D341Med (cell line): ENCODE results near the gene SNHG17.

Experiments used
- DNase-seq: peaks from one replicate; pipeline ENCODE4 v3.0.0; 2012; ENCODE audit warnings: low spot score

SNHG17 gene

DNA sequence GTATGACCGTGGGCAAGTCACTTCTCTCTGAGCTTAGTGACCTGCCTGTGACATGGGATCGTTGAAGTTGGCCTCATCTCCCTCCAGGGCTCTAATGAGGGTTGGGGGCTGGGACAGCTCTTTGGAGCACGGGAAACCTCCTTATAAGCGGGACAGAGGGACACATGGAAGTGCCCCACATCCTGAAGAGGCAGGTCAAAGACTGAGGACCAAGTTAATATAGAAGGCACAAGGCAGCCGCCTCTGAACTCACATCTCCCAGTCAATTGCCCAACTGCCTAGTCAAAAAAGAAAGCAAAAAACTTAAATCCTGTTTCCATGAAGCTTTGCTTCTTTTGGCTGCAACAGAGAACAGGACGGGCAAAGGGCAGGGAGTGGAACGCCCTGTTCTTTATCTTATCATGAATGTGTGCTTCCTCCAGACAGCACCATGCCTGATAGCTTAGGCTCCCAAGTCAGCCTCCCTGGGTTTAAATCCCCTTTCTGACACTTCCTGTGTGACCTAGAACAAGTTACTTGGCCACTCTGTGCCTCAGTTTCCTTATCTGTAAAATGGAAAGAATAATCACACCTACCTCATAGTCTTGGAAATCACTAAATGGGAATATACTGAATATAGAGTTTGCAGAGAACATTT is 61.8 kb downstream of the SNHG17 start:
- no peak for DNase-seq

DNA sequence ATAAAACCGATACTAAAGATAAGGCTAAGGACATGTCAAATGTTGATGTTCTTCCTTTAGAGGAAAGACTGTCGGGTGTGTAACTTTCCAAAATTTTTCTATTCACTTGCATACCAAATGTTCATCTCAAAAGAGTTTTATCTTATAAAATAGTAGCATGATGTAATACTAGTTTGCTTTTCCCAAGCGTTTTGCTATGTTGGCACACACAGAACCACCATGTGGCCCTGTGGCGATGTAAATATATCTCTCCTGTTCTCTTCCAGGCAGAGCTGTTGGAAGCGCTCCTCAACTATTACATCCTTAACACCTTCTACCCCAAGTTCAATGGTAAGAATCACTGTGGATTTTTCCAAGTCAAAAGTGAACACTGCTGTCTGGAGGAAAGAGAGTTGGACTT is 62.3 kb downstream of the SNHG17 start:
- DNase-seq = no peak
